WTC11 (cell line): ENCODE measurements around the gene POC1A. TPM values are rescaled to one million over a fixed set of nuclear protein-coding genes. Genes with fewer than 3 reads are reported as not detected.

Source experiments
- ATAC-seq: fragments of 200-7000 bp; cut with Tn5 transposase; 2 replicates; pipeline ENCODE4 v1.10.0; 2021; ENCODE audit warnings: mild to moderate bottlenecking, moderate library complexity
- CTCF ChIA-PET: fragments of 300-600 bp; sonication (Branson Sonifier 250); formaldehyde crosslinking; loops from one replicate; lab custom pipeline; 2021; ENCODE audit warnings: antibody characterized with exemption; lab: Charles Lee
- POLR2A ChIA-PET: fragments of 350-600 bp; sonication (Branson Sonifier 250); formaldehyde crosslinking; loops from one replicate; lab custom pipeline; 2021; ENCODE audit warnings: antibody characterized with exemption; lab: Charles Lee
- DNase-seq: peaks from one replicate; pipeline ENCODE4 v3.0.0; 2021; ENCODE audit warnings: low spot score
- H3K27ac Mint-ChIP-seq: 2 replicates; pipeline ENCODE4 v1.8.0; 2021; ENCODE audit warnings: mixed read lengths
- H3K27me3 Mint-ChIP-seq: 2 replicates; pipeline ENCODE4 v1.8.0; 2021; ENCODE audit warnings: low read depth, mild to moderate bottlenecking, moderate library complexity, mixed read lengths
- H3K36me3 Mint-ChIP-seq: 2 replicates; pipeline ENCODE4 v1.8.0; 2021; ENCODE audit warnings: mixed read lengths
- H3K4me1 Mint-ChIP-seq: 2 replicates; pipeline ENCODE4 v1.8.0; 2022; ENCODE audit warnings: mixed read lengths
- H3K4me3 Mint-ChIP-seq: 2 replicates; pipeline ENCODE4 v1.8.0; 2021; ENCODE audit warnings: mild to moderate bottlenecking, moderate library complexity, mixed read lengths
- H3K9me3 Mint-ChIP-seq: 2 replicates; pipeline ENCODE4 v1.8.0; 2021; ENCODE audit warnings: mixed read lengths
- ATF3 ChIP-seq: sonication (generic); formaldehyde crosslinking; conservative IDR thresholded peaks from 2 replicates; pipeline ENCODE4 v1.8.1; 2022; ENCODE audit warnings: mild to moderate bottlenecking, missing genetic modification reagents
- CREM ChIP-seq: sonication (generic); formaldehyde crosslinking; IDR thresholded peaks from 2 replicates; pipeline ENCODE4 v1.8.1; 2022; ENCODE audit warnings: mild to moderate bottlenecking, missing genetic modification reagents, moderate library complexity
- ERG ChIP-seq: fragments of 250-450 bp; sonication (Bioruptor Pico); IDR thresholded peaks from 2 replicates; pipeline ENCODE4 v1.8.0; 2021; ENCODE audit warnings: mild to moderate bottlenecking
- FOXJ3 ChIP-seq: sonication (generic); formaldehyde crosslinking; IDR thresholded peaks from 2 replicates; pipeline ENCODE4 v1.9.0; 2021; ENCODE audit warnings: missing genetic modification reagents, mild to moderate bottlenecking, borderline replicate concordance
- GRHL2 ChIP-seq: fragments of 250-450 bp; sonication (Bioruptor Pico); IDR thresholded peaks from 2 replicates; pipeline ENCODE4 v1.8.0; 2022; ENCODE audit warnings: mild to moderate bottlenecking, moderate library complexity; ENCODE audit not compliant: insufficient replicate concordance, severe bottlenecking
- GTF2I ChIP-seq: fragments of 250-450 bp; sonication (Bioruptor Pico); conservative IDR thresholded peaks from 2 replicates; pipeline ENCODE4 v1.4.0; 2021; ENCODE audit warnings: mild to moderate bottlenecking
- KAT7 ChIP-seq: sonication (generic); formaldehyde crosslinking; IDR thresholded peaks from 2 replicates; pipeline ENCODE4 v1.8.1; 2023; ENCODE audit warnings: missing genetic modification reagents, mild to moderate bottlenecking, borderline replicate concordance
- NFE2L1 ChIP-seq: sonication (generic); formaldehyde crosslinking; IDR thresholded peaks from 2 replicates; pipeline ENCODE4 v1.8.1; 2023; ENCODE audit warnings: missing genetic modification reagents
- NR1H2 ChIP-seq: sonication (generic); formaldehyde crosslinking; IDR thresholded peaks from 2 replicates; pipeline ENCODE4 v1.9.0; 2021; ENCODE audit warnings: mild to moderate bottlenecking, moderate library complexity, missing genetic modification reagents
- NR2C2 ChIP-seq: sonication (generic); formaldehyde crosslinking; IDR thresholded peaks from 2 replicates; pipeline ENCODE4 v1.8.0; 2022; ENCODE audit warnings: mild to moderate bottlenecking, missing genetic modification reagents
- NR3C1 ChIP-seq: sonication (generic); formaldehyde crosslinking; conservative IDR thresholded peaks from 2 replicates; pipeline ENCODE4 v1.8.1; 2023; ENCODE audit warnings: low read depth, mild to moderate bottlenecking, missing genetic modification reagents
- OVOL2 ChIP-seq: fragments of 250-450 bp; sonication (Bioruptor Pico); IDR thresholded peaks from 2 replicates; pipeline ENCODE4 v1.9.0; 2021; ENCODE audit warnings: mild to moderate bottlenecking, borderline replicate concordance
- RORB ChIP-seq: fragments of 250-450 bp; sonication (Bioruptor Pico); IDR thresholded peaks from 2 replicates; pipeline ENCODE4 v1.9.0; 2021; ENCODE audit warnings: mild to moderate bottlenecking
- SMAD3 ChIP-seq: sonication (generic); formaldehyde crosslinking; IDR thresholded peaks from 2 replicates; pipeline ENCODE4 v1.8.0; 2022; ENCODE audit warnings: missing genetic modification reagents, mild to moderate bottlenecking, borderline replicate concordance
- SMAD4 ChIP-seq: sonication (generic); formaldehyde crosslinking; IDR thresholded peaks from 2 replicates; pipeline ENCODE4 v1.8.0; 2022; ENCODE audit warnings: mild to moderate bottlenecking, missing genetic modification reagents
- TEAD4 ChIP-seq: sonication (generic); formaldehyde crosslinking; IDR thresholded peaks from 2 replicates; pipeline ENCODE4 v1.8.0; 2022; ENCODE audit warnings: mild to moderate bottlenecking, missing genetic modification reagents
- ZBTB21 ChIP-seq: sonication (generic); formaldehyde crosslinking; IDR thresholded peaks from 2 replicates; pipeline ENCODE4 v1.8.1; 2023; ENCODE audit warnings: mild to moderate bottlenecking, missing genetic modification reagents, borderline replicate concordance
- ZNF232 ChIP-seq: sonication (generic); formaldehyde crosslinking; IDR thresholded peaks from 2 replicates; pipeline ENCODE4 v1.8.0; 2022; ENCODE audit warnings: mild to moderate bottlenecking, missing genetic modification reagents
- ZNF281 ChIP-seq: sonication (generic); formaldehyde crosslinking; IDR thresholded peaks from 2 replicates; pipeline ENCODE4 v1.8.0; 2023; ENCODE audit warnings: mild to moderate bottlenecking, missing genetic modification reagents
- ZNF512 ChIP-seq: sonication (generic); formaldehyde crosslinking; IDR thresholded peaks from 2 replicates; pipeline ENCODE4 v1.8.1; 2022; ENCODE audit warnings: missing genetic modification reagents, borderline replicate concordance
- ZNF671 ChIP-seq: fragments of 250-450 bp; sonication (Bioruptor Pico); IDR thresholded peaks from 2 replicates; pipeline ENCODE4 v1.8.0; 2021; ENCODE audit warnings: mild to moderate bottlenecking
- total RNA-seq: library from RNA; stranded (reverse); gene quantifications from 3 replicates; pipeline ENCODE4 v1.2.3, GENCODE V29; 2021
- TF ChIP-seq, protein P1 (sequence below): sonication (generic); formaldehyde crosslinking; IDR thresholded peaks from 2 replicates; pipeline ENCODE4 v1.8.0; 2022; ENCODE audit warnings: mild to moderate bottlenecking, missing genetic modification reagents
- TF ChIP-seq, protein P2 (sequence below): sonication (generic); formaldehyde crosslinking; IDR thresholded peaks from 2 replicates; pipeline ENCODE4 v1.8.1; 2023; ENCODE audit warnings: mild to moderate bottlenecking, missing genetic modification reagents
- TF ChIP-seq, protein P3 (sequence below): sonication (generic); formaldehyde crosslinking; IDR thresholded peaks from 2 replicates; pipeline ENCODE4 v1.8.1; 2023; ENCODE audit warnings: mild to moderate bottlenecking, missing genetic modification reagents
- TF ChIP-seq, protein P4 (sequence below): sonication (generic); formaldehyde crosslinking; IDR thresholded peaks from 2 replicates; pipeline ENCODE4 v1.8.1; 2022; ENCODE audit warnings: low read depth, missing genetic modification reagents, borderline replicate concordance

Gene POC1A
- total RNA-seq, 1 experiment from 2014 or later = 31.3 TPM

GRCh38 chr3:52079958-52080357 is 74.3 kb downstream of the POC1A start:
- Mint-ChIP-seq H3K4me3 (no peak overlapping the region), H3K36me3 (peaks cover 7% of the 10 kb centered on the region; the same call in 1 of the 2 replicates), H3K9me3 (no peaks in the 10 kb centered on the region), H3K27me3 (no peaks in the 10 kb centered on the region), H3K27ac (no peak overlapping the region), H3K4me1 (no peaks in the 10 kb centered on the region)
- ChIA-PET POLR2A (no interaction called here), CTCF (no interaction called here)
- ATAC-seq (no peak), DNase-seq (no peak)
- TF ChIP-seq ZBTB21 (CRISPR knock-in tag) (no peak), NR2C2 (CRISPR knock-in tag) (no peak), RORB (no peak), NR3C1 (CRISPR knock-in tag) (no peak), SMAD4 (CRISPR knock-in tag) (no peak), NR1H2 (CRISPR knock-in tag) (no peak), SMAD3 (no peak), GTF2I (CRISPR knock-in tag) (no peak), ZNF671 (CRISPR knock-in tag) (no peak), GRHL2 (CRISPR knock-in tag) (no peak), KAT7 (CRISPR knock-in tag) (no peak)
- TF ChIP-seq, protein P1, sequence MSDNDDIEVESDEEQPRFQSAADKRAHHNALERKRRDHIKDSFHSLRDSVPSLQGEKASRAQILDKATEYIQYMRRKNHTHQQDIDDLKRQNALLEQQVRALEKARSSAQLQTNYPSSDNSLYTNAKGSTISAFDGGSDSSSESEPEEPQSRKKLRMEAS (CRISPR knock-in tag) = no peak

DNA sequence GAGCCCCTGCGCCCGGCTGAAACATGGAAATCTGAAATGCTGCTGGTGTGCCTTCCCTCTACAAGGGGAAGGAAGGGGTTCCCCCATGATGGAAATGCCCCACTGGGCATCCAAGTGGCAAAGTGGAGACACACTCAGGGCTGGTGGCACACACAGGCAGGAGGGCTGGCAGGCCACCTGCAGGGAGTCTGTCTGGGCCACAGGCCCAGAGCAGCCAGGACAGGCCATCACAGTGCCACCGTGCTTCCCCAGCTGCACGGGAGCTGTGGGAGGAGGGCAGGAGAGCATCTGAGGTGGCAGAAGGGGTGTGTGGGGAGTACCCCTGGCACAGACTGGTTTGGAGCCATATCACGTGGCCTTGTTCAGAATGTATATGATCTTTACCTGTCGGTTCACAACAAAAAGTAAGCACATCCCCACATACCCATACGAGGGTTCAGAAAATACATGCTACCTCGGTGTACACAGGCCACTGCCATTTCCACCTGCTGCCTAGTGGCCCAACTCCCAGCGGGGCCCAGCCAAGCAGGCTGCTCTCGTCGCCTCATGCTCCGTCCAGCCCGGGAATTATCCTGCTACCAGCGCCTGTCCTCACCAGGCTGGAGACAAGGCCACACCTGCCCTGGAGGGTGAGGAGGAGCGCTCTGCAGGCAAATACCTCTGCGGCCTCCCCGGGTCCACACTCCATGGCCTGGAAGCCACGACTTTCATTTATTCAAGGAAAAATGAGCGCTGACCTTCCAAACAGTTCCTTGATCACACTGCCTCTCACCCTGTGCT is 75.3 kb downstream of the POC1A start:
- Mint-ChIP-seq H3K9me3 (no peaks in the 10 kb centered on the region), H3K4me3 (no peak overlapping the region), H3K27ac (no peak overlapping the region), H3K36me3 (peaks cover 14% of the 10 kb centered on the region; the same call in 1 of the 2 replicates), H3K4me1 (no peaks in the 10 kb centered on the region), H3K27me3 (no peaks in the 10 kb centered on the region)
- no peak for DNase-seq
- ChIA-PET CTCF (interaction anchor here (0.6 to 3.3 kb wide), 8 partner anchors 15 to 74 kb away, joined by 3 to 20 read pairs (median 4); no protein-coding TSS in a partner anchor), POLR2A (no interaction called here)
- ATAC-seq = no peak
- TF ChIP-seq OVOL2 (CRISPR knock-in tag) (no peak), ATF3 (no peak), ERG (no peak), ZNF512 (CRISPR knock-in tag) (no peak), ZNF232 (no peak), ZNF281 (CRISPR knock-in tag) (no peak), NR1H2 (CRISPR knock-in tag) (no peak), CREM (CRISPR knock-in tag) (no peak), NFE2L1 (CRISPR knock-in tag) (no peak), TEAD4 (CRISPR knock-in tag) (no peak), FOXJ3 (no peak)
- TF ChIP-seq, protein P2, sequence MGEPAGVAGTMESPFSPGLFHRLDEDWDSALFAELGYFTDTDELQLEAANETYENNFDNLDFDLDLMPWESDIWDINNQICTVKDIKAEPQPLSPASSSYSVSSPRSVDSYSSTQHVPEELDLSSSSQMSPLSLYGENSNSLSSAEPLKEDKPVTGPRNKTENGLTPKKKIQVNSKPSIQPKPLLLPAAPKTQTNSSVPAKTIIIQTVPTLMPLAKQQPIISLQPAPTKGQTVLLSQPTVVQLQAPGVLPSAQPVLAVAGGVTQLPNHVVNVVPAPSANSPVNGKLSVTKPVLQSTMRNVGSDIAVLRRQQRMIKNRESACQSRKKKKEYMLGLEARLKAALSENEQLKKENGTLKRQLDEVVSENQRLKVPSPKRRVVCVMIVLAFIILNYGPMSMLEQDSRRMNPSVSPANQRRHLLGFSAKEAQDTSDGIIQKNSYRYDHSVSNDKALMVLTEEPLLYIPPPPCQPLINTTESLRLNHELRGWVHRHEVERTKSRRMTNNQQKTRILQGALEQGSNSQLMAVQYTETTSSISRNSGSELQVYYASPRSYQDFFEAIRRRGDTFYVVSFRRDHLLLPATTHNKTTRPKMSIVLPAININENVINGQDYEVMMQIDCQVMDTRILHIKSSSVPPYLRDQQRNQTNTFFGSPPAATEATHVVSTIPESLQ (CRISPR knock-in tag) = no peak
- TF ChIP-seq, protein P3, sequence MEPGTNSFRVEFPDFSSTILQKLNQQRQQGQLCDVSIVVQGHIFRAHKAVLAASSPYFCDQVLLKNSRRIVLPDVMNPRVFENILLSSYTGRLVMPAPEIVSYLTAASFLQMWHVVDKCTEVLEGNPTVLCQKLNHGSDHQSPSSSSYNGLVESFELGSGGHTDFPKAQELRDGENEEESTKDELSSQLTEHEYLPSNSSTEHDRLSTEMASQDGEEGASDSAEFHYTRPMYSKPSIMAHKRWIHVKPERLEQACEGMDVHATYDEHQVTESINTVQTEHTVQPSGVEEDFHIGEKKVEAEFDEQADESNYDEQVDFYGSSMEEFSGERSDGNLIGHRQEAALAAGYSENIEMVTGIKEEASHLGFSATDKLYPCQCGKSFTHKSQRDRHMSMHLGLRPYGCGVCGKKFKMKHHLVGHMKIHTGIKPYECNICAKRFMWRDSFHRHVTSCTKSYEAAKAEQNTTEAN = no peak
- TF ChIP-seq, protein P4, sequence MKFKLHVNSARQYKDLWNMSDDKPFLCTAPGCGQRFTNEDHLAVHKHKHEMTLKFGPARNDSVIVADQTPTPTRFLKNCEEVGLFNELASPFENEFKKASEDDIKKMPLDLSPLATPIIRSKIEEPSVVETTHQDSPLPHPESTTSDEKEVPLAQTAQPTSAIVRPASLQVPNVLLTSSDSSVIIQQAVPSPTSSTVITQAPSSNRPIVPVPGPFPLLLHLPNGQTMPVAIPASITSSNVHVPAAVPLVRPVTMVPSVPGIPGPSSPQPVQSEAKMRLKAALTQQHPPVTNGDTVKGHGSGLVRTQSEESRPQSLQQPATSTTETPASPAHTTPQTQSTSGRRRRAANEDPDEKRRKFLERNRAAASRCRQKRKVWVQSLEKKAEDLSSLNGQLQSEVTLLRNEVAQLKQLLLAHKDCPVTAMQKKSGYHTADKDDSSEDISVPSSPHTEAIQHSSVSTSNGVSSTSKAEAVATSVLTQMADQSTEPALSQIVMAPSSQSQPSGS (CRISPR knock-in tag) = no peak
